Measurements from ENCODE around the gene S100PBP. TPM values are rescaled to one million over a fixed set of nuclear protein-coding genes. Genes with fewer than 3 reads are reported as not detected.

Gene S100PBP
- total and polyA plus RNA-seq, 2 of the 13 experiments (the other 11 are each of a cell fraction or from before 2014, with no cell fraction given) = 20.4 to 26.1 TPM

DNA sequence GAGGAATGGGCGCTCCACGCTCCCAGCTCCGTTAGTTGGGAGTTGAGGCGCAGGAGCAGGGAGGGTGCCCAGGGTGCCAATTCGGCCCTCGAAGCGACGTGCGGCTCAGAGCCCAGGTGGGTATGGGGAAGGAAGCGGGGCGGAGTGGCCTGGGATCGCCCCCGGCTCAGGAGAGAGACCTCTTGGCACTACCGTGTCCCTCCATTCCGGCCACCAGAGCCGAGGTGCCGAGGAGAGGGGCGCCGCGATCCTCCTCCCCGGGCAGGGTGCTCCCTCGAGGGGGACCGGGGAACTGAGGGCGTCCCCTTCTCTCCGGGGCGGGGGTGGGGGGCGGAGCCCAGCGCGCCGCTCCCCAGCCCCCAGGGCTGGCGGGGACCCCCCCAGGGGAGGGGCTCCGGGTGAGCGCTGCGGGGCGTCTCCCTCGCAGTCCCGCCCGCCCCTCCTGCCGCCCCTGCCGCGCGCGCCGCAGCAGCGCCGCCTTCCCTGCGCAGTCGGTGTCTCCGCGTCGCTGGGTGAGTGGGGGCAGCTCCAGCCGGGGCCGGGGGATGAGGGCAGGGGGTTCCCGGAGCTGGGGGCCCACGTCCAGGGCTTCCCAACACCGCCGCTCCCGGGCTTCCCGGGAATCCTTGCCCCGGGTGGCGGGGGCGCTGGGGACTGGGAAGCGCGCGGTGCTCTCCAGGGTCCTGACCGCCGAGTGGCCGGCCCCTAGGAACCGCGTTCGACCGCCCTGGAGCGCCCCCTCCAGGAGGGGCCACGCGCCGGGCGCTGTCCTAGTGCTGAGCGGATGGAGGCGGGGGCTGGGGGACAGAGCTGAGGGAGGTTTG, 68.8 kb downstream of the S100PBP start, which contains the start of gene HPCA (continued):
- TF ChIP-seq ZNF615 (CRISPR knock-in tag; IDR thresholded peaks at IDR 0.05; ENCODE audit: borderline replicate concordance) = peak; percentile 95; the same call in 1 of the 2 replicates
- no peak for TF ChIP-seq ZNF282 (IDR thresholded peaks at IDR 0.05; ENCODE audit: partially characterized antibody)
- no peak for TF ChIP-seq SRSF9 (IDR thresholded peaks at IDR 0.05; ENCODE audit: borderline replicate concordance, insufficient read depth, low read depth, low read length, poor library complexity, severe bottlenecking)
- TF ChIP-seq, protein P1, sequence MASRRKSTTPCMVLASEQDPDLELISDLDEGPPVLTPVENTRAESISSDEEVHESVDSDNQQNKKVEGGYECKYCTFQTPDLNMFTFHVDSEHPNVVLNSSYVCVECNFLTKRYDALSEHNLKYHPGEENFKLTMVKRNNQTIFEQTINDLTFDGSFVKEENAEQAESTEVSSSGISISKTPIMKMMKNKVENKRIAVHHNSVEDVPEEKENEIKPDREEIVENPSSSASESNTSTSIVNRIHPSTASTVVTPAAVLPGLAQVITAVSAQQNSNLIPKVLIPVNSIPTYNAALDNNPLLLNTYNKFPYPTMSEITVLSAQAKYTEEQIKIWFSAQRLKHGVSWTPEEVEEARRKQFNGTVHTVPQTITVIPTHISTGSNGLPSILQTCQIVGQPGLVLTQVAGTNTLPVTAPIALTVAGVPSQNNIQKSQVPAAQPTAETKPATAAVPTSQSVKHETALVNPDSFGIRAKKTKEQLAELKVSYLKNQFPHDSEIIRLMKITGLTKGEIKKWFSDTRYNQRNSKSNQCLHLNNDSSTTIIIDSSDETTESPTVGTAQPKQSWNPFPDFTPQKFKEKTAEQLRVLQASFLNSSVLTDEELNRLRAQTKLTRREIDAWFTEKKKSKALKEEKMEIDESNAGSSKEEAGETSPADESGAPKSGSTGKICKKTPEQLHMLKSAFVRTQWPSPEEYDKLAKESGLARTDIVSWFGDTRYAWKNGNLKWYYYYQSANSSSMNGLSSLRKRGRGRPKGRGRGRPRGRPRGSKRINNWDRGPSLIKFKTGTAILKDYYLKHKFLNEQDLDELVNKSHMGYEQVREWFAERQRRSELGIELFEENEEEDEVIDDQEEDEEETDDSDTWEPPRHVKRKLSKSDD (CRISPR knock-in tag; IDR thresholded peaks at IDR 0.05; ENCODE audit: low read depth) = peak; percentile 67
- TF ChIP-seq HOXA9 (CRISPR knock-in tag; IDR thresholded peaks at IDR 0.05; ENCODE audit: borderline replicate concordance) = peak; percentile 99
- peak; percentile 88; the same call in 1 of the 2 replicates for TF ChIP-seq ZNF253 (CRISPR knock-in tag; IDR thresholded peaks at IDR 0.05; ENCODE audit: borderline replicate concordance)
- TF ChIP-seq ZNF557 (CRISPR knock-in tag; IDR thresholded peaks at IDR 0.05) = peak; percentile 99
- no peak for TF ChIP-seq DPF2 (CRISPR knock-in tag; IDR thresholded peaks at IDR 0.05; ENCODE audit: borderline replicate concordance, low read depth)
- 0 out of 2 replicates have a peak, but pooled peaks have one; percentile 72 for TF ChIP-seq ZNF737 (CRISPR knock-in tag; IDR thresholded peaks at IDR 0.05; ENCODE audit: borderline replicate concordance)
- no peak for TF ChIP-seq RNF2 (conservative IDR thresholded peaks at IDR 0.05; ENCODE audit: low read depth)
- peak; percentile 71; the same call in 1 of the 2 replicates for TF ChIP-seq ZNF562 (CRISPR knock-in tag; IDR thresholded peaks at IDR 0.05; ENCODE audit: borderline replicate concordance)
- TF ChIP-seq KLF16 (CRISPR knock-in tag; IDR thresholded peaks at IDR 0.05) = peak in 1 of 2 experiments; percentile 99; a peak in 2 of 4 replicates
- peak; percentile 91 for TF ChIP-seq ISL2 (CRISPR knock-in tag; IDR thresholded peaks at IDR 0.05)
- peak; percentile 100 for TF ChIP-seq TSC22D2 (CRISPR knock-in tag; IDR thresholded peaks at IDR 0.05; ENCODE audit: borderline replicate concordance)
- 0 out of 2 replicates have a peak, but pooled peaks have one; percentile 58 for TF ChIP-seq NFE2L1 (CRISPR knock-in tag; IDR thresholded peaks at IDR 0.05; ENCODE audit: borderline replicate concordance)
- 0 out of 2 replicates have a peak, but pooled peaks have one; percentile 67 for TF ChIP-seq ZBTB8A (CRISPR knock-in tag; IDR thresholded peaks at IDR 0.05; ENCODE audit: borderline replicate concordance, low read depth)
- TF ChIP-seq KDM5A (IDR thresholded peaks at IDR 0.05; ENCODE audit: borderline replicate concordance, low read length) = no peak
- TF ChIP-seq, protein P2, sequence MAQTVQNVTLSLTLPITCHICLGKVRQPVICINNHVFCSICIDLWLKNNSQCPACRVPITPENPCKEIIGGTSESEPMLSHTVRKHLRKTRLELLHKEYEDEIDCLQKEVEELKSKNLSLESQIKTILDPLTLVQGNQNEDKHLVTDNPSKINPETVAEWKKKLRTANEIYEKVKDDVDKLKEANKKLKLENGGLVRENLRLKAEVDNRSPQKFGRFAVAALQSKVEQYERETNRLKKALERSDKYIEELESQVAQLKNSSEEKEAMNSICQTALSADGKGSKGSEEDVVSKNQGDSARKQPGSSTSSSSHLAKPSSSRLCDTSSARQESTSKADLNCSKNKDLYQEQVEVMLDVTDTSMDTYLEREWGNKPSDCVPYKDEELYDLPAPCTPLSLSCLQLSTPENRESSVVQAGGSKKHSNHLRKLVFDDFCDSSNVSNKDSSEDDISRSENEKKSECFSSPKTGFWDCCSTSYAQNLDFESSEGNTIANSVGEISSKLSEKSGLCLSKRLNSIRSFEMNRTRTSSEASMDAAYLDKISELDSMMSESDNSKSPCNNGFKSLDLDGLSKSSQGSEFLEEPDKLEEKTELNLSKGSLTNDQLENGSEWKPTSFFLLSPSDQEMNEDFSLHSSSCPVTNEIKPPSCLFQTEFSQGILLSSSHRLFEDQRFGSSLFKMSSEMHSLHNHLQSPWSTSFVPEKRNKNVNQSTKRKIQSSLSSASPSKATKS (CRISPR knock-in tag; IDR thresholded peaks at IDR 0.05) = peak; percentile 84; the same call in 1 of the 2 replicates
- peak; percentile 98 for TF ChIP-seq ZFP90 (CRISPR knock-in tag; IDR thresholded peaks at IDR 0.05; ENCODE audit: borderline replicate concordance)
- no peak for TF ChIP-seq POGZ (CRISPR knock-in tag; IDR thresholded peaks at IDR 0.05)
- peak; percentile 85; the same call in 1 of the 2 replicates for TF ChIP-seq RARG (CRISPR knock-in tag; IDR thresholded peaks at IDR 0.05; ENCODE audit: low read depth)
- no peak for TF ChIP-seq ZNF292 (CRISPR knock-in tag; IDR thresholded peaks at IDR 0.05; ENCODE audit: borderline replicate concordance, low read depth)
